Measurements from ENCODE around the gene PLRG1.

PLRG1 gene

DNA sequence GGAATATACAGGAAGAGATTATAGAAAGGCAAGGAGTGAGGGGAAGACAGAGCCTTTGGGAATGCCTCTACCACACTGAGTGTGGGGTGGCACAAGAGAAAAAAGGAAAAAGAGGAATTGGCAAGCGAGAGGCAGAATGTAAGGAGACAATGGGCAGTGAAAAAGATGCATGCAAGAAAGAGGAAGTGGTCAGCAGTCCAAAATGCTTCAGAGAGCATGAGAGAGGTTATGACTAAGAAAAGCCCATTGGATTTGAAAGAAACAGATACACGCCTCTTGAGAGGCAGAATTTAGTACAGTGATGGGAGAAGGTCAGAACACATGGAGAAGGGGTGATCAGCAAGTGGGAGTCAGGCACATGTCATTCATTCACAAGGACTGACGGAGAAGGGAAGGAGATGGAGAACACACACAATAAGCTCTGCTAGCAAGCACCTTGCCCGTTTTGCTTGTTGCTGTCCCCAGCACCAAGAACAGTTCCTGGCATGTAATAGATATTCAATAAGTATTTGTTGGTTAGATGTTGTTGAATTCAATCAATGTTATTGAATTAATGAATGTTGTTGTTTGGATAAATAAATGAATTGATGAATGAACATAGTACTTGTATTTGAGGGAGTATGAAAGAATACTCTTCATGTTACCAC is 65.0 kb downstream of the PLRG1 start:
- H3K9me3 Mint-ChIP-seq (ENCODE audit: low read depth) = no peaks in the 10 kb centered on the region
- H3K4me1 Mint-ChIP-seq (ENCODE audit: low read depth) = no peaks in the 10 kb centered on the region
- H3K36me3 Mint-ChIP-seq = no peaks in the 10 kb centered on the region
- H3K27ac Mint-ChIP-seq = no peak overlapping the region
- no peak overlapping the region for H3K4me3 Mint-ChIP-seq
- peaks cover 15% of the 10 kb centered on the region for H3K27me3 Mint-ChIP-seq

All from activated naive CD8-positive, alpha-beta T cell (primary cell).